Measurements from ENCODE around the gene NRM.

DNA sequence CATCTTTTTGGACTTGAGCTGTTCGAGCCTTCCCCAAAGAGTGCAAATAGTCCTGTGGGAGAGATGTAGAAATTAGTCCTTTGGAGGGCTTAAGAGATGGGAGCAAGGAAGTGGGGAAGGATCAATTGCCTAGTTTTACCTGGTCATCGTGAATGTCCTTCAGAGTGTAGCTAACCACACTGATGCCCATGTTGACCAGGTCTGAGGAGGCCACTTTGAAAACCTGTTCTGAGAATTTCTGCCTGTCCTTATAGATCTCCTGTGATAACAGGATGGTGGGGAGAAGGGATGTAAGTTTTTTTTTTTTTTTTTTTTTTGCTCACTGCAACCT is 49.7 kb upstream of the NRM start:
- no peak for TF ChIP-seq POLR2AphosphoS5 (IDR thresholded peaks at IDR 0.05; ENCODE audit: low read depth, low read length)
- TF ChIP-seq SPI1 (IDR thresholded peaks at IDR 0.05; ENCODE audit: low read depth, low read length), result no peak
